ENCODE measurements around the gene NOTUM. TPM values are rescaled to one million over a fixed set of nuclear protein-coding genes. Genes with fewer than 3 reads are reported as not detected.

The NOTUM gene
- total and polyA plus RNA-seq, 9 of the 15 experiments (the other 6 are each of a cell fraction or from before 2014, with no cell fraction given), result 0.03 to 14.0 (median 4.1) TPM

- no peaks in the 10 kb centered on the region; the same call in 1 of the 2 replicates for H3K9me3 ChIP-seq (replicated peaks; ENCODE audit: control insufficient read depth, insufficient read depth, low read depth, low read length)
- H3K27me3 ChIP-seq (ENCODE audit: control insufficient read depth in 2 of 2, insufficient read depth in 2 of 2, low read length in 2 of 2), result no peaks in the 10 kb centered on the region
- intact Hi-C loops (cut with micrococcal nuclease) (no loop called here), in situ Hi-C loops (cut with MboI) (no loop called here)
- H3K4me3 ChIP-seq, result no peak overlapping the region
- no TSS peak for BruUV-seq (replicated peaks)
- no peaks in the 10 kb centered on the region for H3K9me1 ChIP-seq (ENCODE audit: control insufficient read depth, insufficient read depth, low read length)
- H4K20me1 ChIP-seq (replicated peaks; ENCODE audit: control insufficient read depth, insufficient read depth, low read length), result no peaks in the 10 kb centered on the region
- TF ChIP-seq USF1 (CRISPR knock-in tag; IDR thresholded peaks at IDR 0.05), result no peak
- no peak for TF ChIP-seq L3MBTL2 (IDR thresholded peaks at IDR 0.05)
- TF ChIP-seq ILK (tag; IDR thresholded peaks at IDR 0.05; ENCODE audit: borderline replicate concordance, low read depth), result no peak
- TF ChIP-seq ZBTB5 (IDR thresholded peaks at IDR 0.05), result no peak
- no peak for TF ChIP-seq NUFIP1 (IDR thresholded peaks at IDR 0.05; ENCODE audit: partially characterized antibody)
- TF ChIP-seq ZFX (CRISPR knock-in tag; IDR thresholded peaks at IDR 0.05), result no peak
- TF ChIP-seq ZNF311 (CRISPR knock-in tag; IDR thresholded peaks at IDR 0.05), result no peak
- peak; percentile 95 for TF ChIP-seq NFIC (IDR thresholded peaks at IDR 0.05)
- no peak for TF ChIP-seq NFE2 (IDR thresholded peaks at IDR 0.05; ENCODE audit: low read depth)
- DNase-seq (ENCODE audit: extremely low read depth in 1 of 4, low spot score in 3 of 4) (no peak), FAIRE-seq (no peak), ATAC-seq (no peak; the same call in 2 of the 3 replicates)
- peak overlapping the region in 1 of 2 experiments; percentile 83; a peak in 2 of 4 replicates for H3K9ac ChIP-seq (ENCODE audit: insufficient read depth in 1 of 2, low read depth in 2 of 2, low read length in 2 of 2)
- no peak overlapping the region for H2AFZ ChIP-seq (ENCODE audit: low read depth, low read length)
- WGBS (ENCODE audit: insufficient coverage, low coverage, missing lambda C conversion rate), result 60% methylated on average over 14 of the region's 17 CpGs
- no peak overlapping the region for H3K4me2 ChIP-seq (ENCODE audit: insufficient read depth, low read length)
- no peak overlapping the region for H3K27ac ChIP-seq (ENCODE audit: extremely low read depth, low read depth, low read length)
- H3K4me1 ChIP-seq (replicated peaks in 1 of 2; ENCODE audit: control insufficient read depth in 2 of 2, insufficient read depth in 2 of 2, low read length in 2 of 2), result peaks cover 0 to 26% of the 10 kb centered on the region in 2 experiments; a peak in 3 of 5 replicates
- CTCF ChIA-PET (ENCODE audit: low intra/inter-chr PET ratio), result interaction anchor here (0.7 kb wide), 1 partner anchor 220 kb away, joined by 3 read pairs; no protein-coding TSS in a partner anchor
- H3K36me3 ChIP-seq (ENCODE audit: control insufficient read depth, insufficient read depth, low read length), result peaks cover 1% of the 10 kb centered on the region; the same call in 1 of the 3 replicates
- no peaks in the 10 kb centered on the region for H3K79me2 ChIP-seq (ENCODE audit: control insufficient read depth, insufficient read depth, low read length)
- POLR2A ChIA-PET, result interaction anchor here (1.0 to 2.2 kb wide), 4 partner anchors 11 to 71 kb away, joined by 3 to 7 read pairs (median 4); no protein-coding TSS in a partner anchor
Observed at GRCh38 chr17:81948635-81949378, 12.2 kb downstream of the NOTUM start.
